GM23248 (cell line): Measurements from ENCODE around the gene CDH22.

Experiments
- EZH2 ChIP-seq: fragments of 200-600 bp; sonication (generic); IDR thresholded peaks from 2 replicates; pipeline ENCODE4 v1.6.1; 2018; ENCODE audit warnings: antibody characterized with exemption, mild to moderate bottlenecking; ENCODE audit not compliant: insufficient read depth, poor library complexity, severe bottlenecking
- EZH2phosphoT487 ChIP-seq: fragments of 200-600 bp; sonication (generic); IDR thresholded peaks from 2 replicates; pipeline ENCODE4 v1.6.1; 2018; ENCODE audit warnings: antibody characterized with exemption, moderate library complexity, mild to moderate bottlenecking, low read depth; ENCODE audit not compliant: insufficient read depth

GRCh38 chr20:46304361-46304760, 3.9 kb downstream of the CDH22 start:
- TF ChIP-seq EZH2 (no peak), EZH2phosphoT487 (no peak)
